ENCODE data around the gene THOC5. TPM values are rescaled to one million over a fixed set of nuclear protein-coding genes. Genes with fewer than 3 reads are reported as not detected.
"Not testable (repeated sequence)": the region's sequence is repeated elsewhere in the genome, so short reads cannot be mapped to it uniquely, and the experiment has no call there.

THOC5 gene
- total and polyA plus RNA-seq, 2 experiments from 2014 or later: 24.6 to 53.4 TPM

DNA sequence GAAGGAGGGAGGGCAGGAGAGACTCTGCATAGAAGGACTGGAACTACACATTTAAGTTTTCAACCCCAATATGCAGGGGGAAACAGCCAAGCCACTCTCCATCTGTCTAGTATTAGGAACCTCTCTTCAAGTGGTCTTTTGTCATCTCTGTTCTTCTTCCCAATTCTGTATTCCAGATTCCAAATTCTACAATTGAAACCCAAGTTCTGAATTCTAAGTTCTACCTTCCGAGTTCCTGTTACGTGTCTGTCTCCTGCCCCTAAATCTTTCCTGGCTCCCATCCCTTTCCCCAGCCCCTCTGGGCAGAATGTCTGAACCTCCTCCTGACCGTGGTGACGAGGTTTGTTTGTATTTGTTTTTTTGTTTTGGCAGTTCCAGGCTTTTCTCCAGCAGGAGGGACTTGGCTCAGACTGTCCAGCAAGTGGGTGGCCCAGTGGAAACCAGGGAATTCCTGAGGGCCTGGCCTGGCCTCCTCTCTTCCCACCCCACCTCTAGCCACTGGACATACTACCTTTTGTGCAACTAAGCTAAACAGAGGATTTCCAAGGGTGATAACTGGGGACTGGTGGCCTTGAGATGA lies 1.6 kb upstream of the THOC5 start:
- no peaks in the 10 kb centered on the region for H4K20me1 ChIP-seq (replicated peaks; ENCODE audit: insufficient read depth)
- DNase-seq (ENCODE audit: low spot score) (no peak), ATAC-seq (no peak)
- no peaks in the 10 kb centered on the region for H3K9me2 ChIP-seq (ENCODE audit: insufficient read depth)
- TF ChIP-seq EZH2 (IDR thresholded peaks at IDR 0.05; ENCODE audit: low read depth, unreplicated experiment) (no peak), POLR2AphosphoS5 (IDR thresholded peaks at IDR 0.05; ENCODE audit: low read depth) (no peak)
- Mint-ChIP-seq H3K9me3 (peaks cover 4% of the 10 kb centered on the region; the same call in 2 of the 3 replicates), H3K4me3 (no peak overlapping the region), H3K27ac (no peak overlapping the region; the same call in 1 of the 2 replicates), H3K27me3 (ENCODE audit: insufficient read depth, low read depth, poor library complexity) (peaks cover 2% of the 10 kb centered on the region), H3K4me1 (peaks cover 3% of the 10 kb centered on the region; the same call in 2 of the 3 replicates), H3K36me3 (ENCODE audit: low read depth) (peaks cover 69% of the 10 kb centered on the region)
- no peak overlapping the region for H3K4me3 ChIP-seq
- no peaks in the 10 kb centered on the region for H3K27me3 ChIP-seq (ENCODE audit: insufficient read depth)
- H3K36me3 ChIP-seq (ENCODE audit: insufficient read depth): peaks cover 48% of the 10 kb centered on the region
- H3K4me2 ChIP-seq: no peak overlapping the region
- H2AFZ ChIP-seq: no peak overlapping the region
- no peaks in the 10 kb centered on the region for H3K4me1 ChIP-seq (ENCODE audit: insufficient read depth)
- H3K27ac ChIP-seq (ENCODE audit: low read depth): no peak overlapping the region
- H3F3A ChIP-seq (replicated peaks; ENCODE audit: low read depth): peaks cover 10% of the 10 kb centered on the region; the same call in 1 of the 2 replicates
- H3K79me2 ChIP-seq (replicated peaks; ENCODE audit: insufficient read depth): peaks cover 17% of the 10 kb centered on the region

DNA sequence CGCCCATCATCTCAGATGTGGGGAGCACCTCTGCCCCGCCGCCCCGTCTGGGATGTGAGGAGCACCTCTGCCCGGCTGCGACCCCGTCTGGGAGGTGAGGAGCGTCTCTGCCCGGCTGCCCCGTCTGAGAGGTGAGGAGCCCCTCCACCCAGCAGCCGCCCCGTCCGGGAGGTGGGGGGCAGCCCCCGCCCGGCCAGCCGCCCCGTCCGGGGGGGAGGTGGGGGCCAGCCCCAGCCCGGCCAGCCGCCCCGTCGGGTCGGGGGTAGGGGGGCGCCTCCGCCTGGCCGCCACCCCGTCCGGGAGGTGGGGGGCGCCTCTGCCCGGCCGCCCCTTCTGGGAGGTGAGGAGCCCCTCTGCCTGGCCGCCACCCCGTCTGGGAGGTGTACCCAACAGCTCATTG lies 1.2 kb downstream of the THOC5 start:
- Histone ChIP-seq H3K4me3 (peak overlapping the region; percentile 97), H3K4me2 (peak overlapping the region; percentile 75; the same call in 1 of the 2 replicates), H3K79me2 (replicated peaks; ENCODE audit: insufficient read depth) (peaks cover 17% of the 10 kb centered on the region), H3F3A (replicated peaks; ENCODE audit: low read depth) (peaks cover 10% of the 10 kb centered on the region; the same call in 1 of the 2 replicates), H3K36me3 (ENCODE audit: insufficient read depth) (peaks cover 36% of the 10 kb centered on the region)
- Mint-ChIP-seq H3K4me3 (peak overlapping the region; percentile 98), H3K27ac (peak overlapping the region; percentile 95), H3K36me3 (ENCODE audit: low read depth) (peaks cover 68% of the 10 kb centered on the region)
- H4K20me1 ChIP-seq (replicated peaks; ENCODE audit: insufficient read depth); DNase-seq (ENCODE audit: low spot score); H3K9me3 Mint-ChIP-seq; H3K27me3 Mint-ChIP-seq (ENCODE audit: insufficient read depth, low read depth, poor library complexity); H2AFZ ChIP-seq; H3K9me2 ChIP-seq (ENCODE audit: insufficient read depth); H3K27me3 ChIP-seq (ENCODE audit: insufficient read depth); H3K4me1 Mint-ChIP-seq; H3K4me1 ChIP-seq (ENCODE audit: insufficient read depth); ATAC-seq; H3K27ac ChIP-seq (ENCODE audit: low read depth): not testable (repeated sequence)

DNA sequence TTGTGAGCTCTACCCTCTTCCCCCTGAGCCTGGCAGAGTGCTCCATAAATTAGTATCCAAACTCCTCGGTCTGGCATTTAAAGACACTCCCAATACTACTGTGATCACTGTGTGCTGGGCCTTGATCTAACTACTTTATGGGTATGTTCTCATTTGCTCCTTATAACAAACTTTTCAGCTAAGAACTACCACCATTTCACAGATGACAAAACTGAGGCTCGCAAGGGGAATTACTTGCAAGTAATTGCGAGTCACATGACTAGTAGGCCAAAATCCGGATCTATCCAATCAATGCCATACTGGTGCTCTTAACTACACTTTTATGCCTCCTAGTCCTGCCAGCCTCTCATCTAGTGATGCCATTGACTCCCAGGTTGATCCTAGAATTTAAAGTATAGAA lies 3.6 kb downstream of the THOC5 start:
- ATAC-seq: no peak
- H3K27me3 Mint-ChIP-seq (ENCODE audit: insufficient read depth, low read depth, poor library complexity): peaks cover 4% of the 10 kb centered on the region
- H2AFZ ChIP-seq: no peak overlapping the region
- peaks cover 14% of the 10 kb centered on the region for H3K36me3 ChIP-seq (ENCODE audit: insufficient read depth)
- H3K9me2 ChIP-seq (ENCODE audit: insufficient read depth): no peaks in the 10 kb centered on the region
- no peak overlapping the region for H3K4me3 ChIP-seq
- H3K27ac ChIP-seq (ENCODE audit: low read depth): no peak overlapping the region
- H3K27me3 ChIP-seq (ENCODE audit: insufficient read depth): no peaks in the 10 kb centered on the region
- peaks cover 71% of the 10 kb centered on the region for H3K36me3 Mint-ChIP-seq (ENCODE audit: low read depth)
- H3K27ac Mint-ChIP-seq: no peak overlapping the region
- no peak overlapping the region for H3K4me3 Mint-ChIP-seq
- 0 out of 2 replicates have a peak, but pooled peaks cover 5% of the 10 kb centered on the region for H3F3A ChIP-seq (replicated peaks; ENCODE audit: low read depth)
- H3K4me1 ChIP-seq (ENCODE audit: insufficient read depth): no peaks in the 10 kb centered on the region
- H3K9me3 Mint-ChIP-seq: peaks cover 4% of the 10 kb centered on the region; the same call in 2 of the 3 replicates
- no peak for DNase-seq (ENCODE audit: low spot score)
- no peaks in the 10 kb centered on the region; the same call in none of the 2 replicates for H4K20me1 ChIP-seq (replicated peaks; ENCODE audit: insufficient read depth)
- peaks cover 17% of the 10 kb centered on the region for H3K79me2 ChIP-seq (replicated peaks; ENCODE audit: insufficient read depth)
- H3K4me2 ChIP-seq: no peak overlapping the region
- TF ChIP-seq, protein P1, sequence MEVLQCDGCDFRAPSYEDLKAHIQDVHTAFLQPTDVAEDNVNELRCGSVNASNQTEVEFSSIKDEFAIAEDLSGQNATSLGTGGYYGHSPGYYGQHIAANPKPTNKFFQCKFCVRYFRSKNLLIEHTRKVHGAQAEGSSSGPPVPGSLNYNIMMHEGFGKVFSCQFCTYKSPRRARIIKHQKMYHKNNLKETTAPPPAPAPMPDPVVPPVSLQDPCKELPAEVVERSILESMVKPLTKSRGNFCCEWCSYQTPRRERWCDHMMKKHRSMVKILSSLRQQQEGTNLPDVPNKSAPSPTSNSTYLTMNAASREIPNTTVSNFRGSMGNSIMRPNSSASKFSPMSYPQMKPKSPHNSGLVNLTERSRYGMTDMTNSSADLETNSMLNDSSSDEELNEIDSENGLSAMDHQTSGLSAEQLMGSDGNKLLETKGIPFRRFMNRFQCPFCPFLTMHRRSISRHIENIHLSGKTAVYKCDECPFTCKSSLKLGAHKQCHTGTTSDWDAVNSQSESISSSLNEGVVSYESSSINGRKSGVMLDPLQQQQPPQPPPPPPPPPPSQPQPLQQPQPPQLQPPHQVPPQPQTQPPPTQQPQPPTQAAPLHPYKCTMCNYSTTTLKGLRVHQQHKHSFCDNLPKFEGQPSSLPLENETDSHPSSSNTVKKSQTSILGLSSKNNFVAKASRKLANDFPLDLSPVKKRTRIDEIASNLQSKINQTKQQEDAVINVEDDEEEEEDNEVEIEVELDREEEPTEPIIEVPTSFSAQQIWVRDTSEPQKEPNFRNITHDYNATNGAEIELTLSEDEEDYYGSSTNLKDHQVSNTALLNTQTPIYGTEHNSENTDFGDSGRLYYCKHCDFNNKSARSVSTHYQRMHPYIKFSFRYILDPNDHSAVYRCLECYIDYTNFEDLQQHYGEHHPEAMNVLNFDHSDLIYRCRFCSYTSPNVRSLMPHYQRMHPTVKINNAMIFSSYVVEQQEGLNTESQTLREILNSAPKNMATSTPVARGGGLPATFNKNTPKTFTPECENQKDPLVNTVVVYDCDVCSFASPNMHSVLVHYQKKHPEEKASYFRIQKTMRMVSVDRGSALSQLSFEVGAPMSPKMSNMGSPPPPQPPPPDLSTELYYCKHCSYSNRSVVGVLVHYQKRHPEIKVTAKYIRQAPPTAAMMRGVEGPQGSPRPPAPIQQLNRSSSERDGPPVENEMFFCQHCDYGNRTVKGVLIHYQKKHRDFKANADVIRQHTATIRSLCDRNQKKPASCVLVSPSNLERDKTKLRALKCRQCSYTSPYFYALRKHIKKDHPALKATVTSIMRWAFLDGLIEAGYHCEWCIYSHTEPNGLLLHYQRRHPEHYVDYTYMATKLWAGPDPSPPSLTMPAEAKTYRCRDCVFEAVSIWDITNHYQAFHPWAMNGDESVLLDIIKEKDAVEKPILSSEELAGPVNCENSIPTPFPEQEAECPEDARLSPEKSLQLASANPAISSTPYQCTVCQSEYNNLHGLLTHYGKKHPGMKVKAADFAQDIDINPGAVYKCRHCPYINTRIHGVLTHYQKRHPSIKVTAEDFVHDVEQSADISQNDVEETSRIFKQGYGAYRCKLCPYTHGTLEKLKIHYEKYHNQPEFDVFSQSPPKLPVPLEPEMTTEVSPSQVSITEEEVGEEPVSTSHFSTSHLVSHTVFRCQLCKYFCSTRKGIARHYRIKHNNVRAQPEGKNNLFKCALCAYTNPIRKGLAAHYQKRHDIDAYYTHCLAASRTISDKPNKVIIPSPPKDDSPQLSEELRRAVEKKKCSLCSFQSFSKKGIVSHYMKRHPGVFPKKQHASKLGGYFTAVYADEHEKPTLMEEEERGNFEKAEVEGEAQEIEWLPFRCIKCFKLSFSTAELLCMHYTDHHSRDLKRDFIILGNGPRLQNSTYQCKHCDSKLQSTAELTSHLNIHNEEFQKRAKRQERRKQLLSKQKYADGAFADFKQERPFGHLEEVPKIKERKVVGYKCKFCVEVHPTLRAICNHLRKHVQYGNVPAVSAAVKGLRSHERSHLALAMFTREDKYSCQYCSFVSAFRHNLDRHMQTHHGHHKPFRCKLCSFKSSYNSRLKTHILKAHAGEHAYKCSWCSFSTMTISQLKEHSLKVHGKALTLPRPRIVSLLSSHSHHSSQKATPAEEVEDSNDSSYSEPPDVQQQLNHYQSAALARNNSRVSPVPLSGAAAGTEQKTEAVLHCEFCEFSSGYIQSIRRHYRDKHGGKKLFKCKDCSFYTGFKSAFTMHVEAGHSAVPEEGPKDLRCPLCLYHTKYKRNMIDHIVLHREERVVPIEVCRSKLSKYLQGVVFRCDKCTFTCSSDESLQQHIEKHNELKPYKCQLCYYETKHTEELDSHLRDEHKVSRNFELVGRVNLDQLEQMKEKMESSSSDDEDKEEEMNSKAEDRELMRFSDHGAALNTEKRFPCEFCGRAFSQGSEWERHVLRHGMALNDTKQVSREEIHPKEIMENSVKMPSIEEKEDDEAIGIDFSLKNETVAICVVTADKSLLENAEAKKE (CRISPR knock-in tag; IDR thresholded peaks at IDR 0.05): no peak
- TF ChIP-seq CREB1 (CRISPR knock-in tag; IDR thresholded peaks at IDR 0.05; ENCODE audit: low read depth) (no peak), EZH2 (IDR thresholded peaks at IDR 0.05; ENCODE audit: low read depth, unreplicated experiment) (no peak), STAT1 (IDR thresholded peaks at IDR 0.05; ENCODE audit: unreplicated experiment) (no peak), EZH2phosphoT487 (IDR thresholded peaks at IDR 0.05; ENCODE audit: unreplicated experiment) (no peak), ZNF331 (CRISPR knock-in tag; IDR thresholded peaks at IDR 0.05; ENCODE audit: low read depth) (no peak), ZNF114 (CRISPR knock-in tag; IDR thresholded peaks at IDR 0.05) (no peak), JUNB (IDR thresholded peaks at IDR 0.05; ENCODE audit: unreplicated experiment) (no peak)
- peaks cover 3% of the 10 kb centered on the region; the same call in 2 of the 3 replicates for H3K4me1 Mint-ChIP-seq
